Neural progenitor cell (in vitro differentiated cells): ENCODE measurements around the gene GFPT2. TPM values are rescaled to one million over a fixed set of nuclear protein-coding genes. Genes with fewer than 3 reads are reported as not detected.

Source experiments
- DNase-seq: peaks from one replicate; pipeline ENCODE4 v3.0.0-alpha.2; 2016; ENCODE audit warnings: low spot score
- H2AFZ ChIP-seq: fragments of 200-600 bp; sonication (generic); replicated peaks from 2 replicates; pipeline ENCODE4 v1.6.1; 2016; ENCODE audit warnings: antibody characterized with exemption
- H3F3A ChIP-seq: fragments of 200-600 bp; sonication (generic); 2 replicates; pipeline ENCODE4 v1.6.1; 2016; ENCODE audit warnings: antibody characterized with exemption, low read depth
- H3K27ac ChIP-seq: fragments of 200-600 bp; sonication (generic); 2 replicates; pipeline ENCODE4 v1.5.1; 2016; ENCODE audit warnings: mild to moderate bottlenecking
- H3K27me3 ChIP-seq: fragments of 200-600 bp; sonication (generic); 2 replicates; pipeline ENCODE4 v1.6.1; 2016; ENCODE audit warnings: mild to moderate bottlenecking, moderate library complexity
- H3K36me3 ChIP-seq: fragments of 200-600 bp; sonication (generic); 2 replicates; pipeline ENCODE4 v1.5.1; 2016
- H3K4me1 ChIP-seq: fragments of 200-600 bp; sonication (generic); 2 replicates; pipeline ENCODE4 v1.6.1; 2016; ENCODE audit warnings: mixed run types
- H3K4me2 ChIP-seq: fragments of 200-600 bp; sonication (generic); 2 replicates; pipeline ENCODE4 v1.6.1; 2016
- H3K4me3 ChIP-seq: fragments of 200-600 bp; sonication (generic); 2 replicates; pipeline ENCODE4 v1.5.1; 2016
- H3K79me2 ChIP-seq: fragments of 200-600 bp; sonication (generic); 2 replicates; pipeline ENCODE4 v1.6.1; 2016; ENCODE audit warnings: low read depth
- H3K9ac ChIP-seq: fragments of 200-600 bp; sonication (generic); 2 replicates; pipeline ENCODE4 v1.6.1; 2016
- H3K9me3 ChIP-seq: fragments of 200-600 bp; sonication (generic); 2 replicates; pipeline ENCODE4 v1.5.1; 2016; ENCODE audit warnings: low read depth
- H4K20me1 ChIP-seq: fragments of 200-600 bp; sonication (generic); 2 replicates; pipeline ENCODE4 v1.6.1; 2016; ENCODE audit warnings: low read depth
- H3K27ac Mint-ChIP-seq: 3 replicates; pipeline ENCODE4 v1.8.0; 2021; ENCODE audit warnings: mixed read lengths
- H3K27me3 Mint-ChIP-seq: 2 replicates; pipeline ENCODE4 v1.8.0; 2022; ENCODE audit warnings: low read depth, mild to moderate bottlenecking, inconsistent platforms, moderate library complexity, mixed read lengths; ENCODE audit not compliant: insufficient read depth
- H3K36me3 Mint-ChIP-seq: 3 replicates; pipeline ENCODE4 v1.8.0; 2021; ENCODE audit warnings: mixed read lengths
- H3K4me1 Mint-ChIP-seq: 3 replicates; pipeline ENCODE4 v1.8.0; 2021; ENCODE audit warnings: mixed read lengths
- H3K4me3 Mint-ChIP-seq: 3 replicates; pipeline ENCODE4 v1.8.0; 2021; ENCODE audit warnings: mild to moderate bottlenecking, moderate library complexity, mixed read lengths
- H3K9me3 Mint-ChIP-seq: 3 replicates; pipeline ENCODE4 v1.8.0; 2020; ENCODE audit warnings: mixed read lengths
- CTCF ChIP-seq: fragments of 200-600 bp; sonication (generic); IDR thresholded peaks from 2 replicates; pipeline ENCODE4 v1.5.1; 2017; ENCODE audit warnings: antibody characterized with exemption, mild to moderate bottlenecking
- EZH2 ChIP-seq: fragments of 200-600 bp; sonication (generic); IDR thresholded peaks from 2 replicates; pipeline ENCODE4 v1.6.1; 2017; ENCODE audit warnings: antibody characterized with exemption, mild to moderate bottlenecking, moderate library complexity
- EZH2phosphoT487 ChIP-seq: fragments of 200-600 bp; sonication (generic); IDR thresholded peaks from 2 replicates; pipeline ENCODE4 v1.6.1; 2017; ENCODE audit warnings: antibody characterized with exemption
- total RNA-seq: library from RNA; depleted of rRNA; stranded (reverse); fragments of >200 nt; gene quantifications from 2 replicates; pipeline ENCODE4 v1.2.3, GENCODE V29; 2015; ENCODE audit warnings: low replicate concordance

GFPT2 gene
- total RNA-seq, 1 donor from 2014 or later: 18.9 TPM

DNA sequence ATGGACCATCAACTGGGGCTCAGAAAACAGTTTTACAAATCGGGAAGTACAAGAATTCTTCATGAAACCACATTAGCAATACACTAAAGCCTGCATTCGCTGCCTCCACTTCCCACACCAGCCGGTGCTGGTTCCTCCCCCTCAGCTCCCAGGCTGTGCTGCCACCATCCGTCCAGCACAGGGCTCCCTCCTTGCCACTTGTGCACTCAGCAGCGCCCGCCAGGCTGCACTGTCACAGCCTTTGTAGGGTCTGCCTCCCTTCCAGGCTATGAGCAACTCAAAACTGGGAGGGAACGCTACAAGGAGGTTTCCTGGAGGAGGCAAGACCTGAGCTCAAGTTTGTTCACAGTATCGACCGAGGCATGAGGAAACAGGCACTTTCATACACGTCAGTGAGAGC is 69.0 kb downstream of the GFPT2 start:
- Histone ChIP-seq H3K4me2 (no peak overlapping the region), H3K27me3 (no peaks in the 10 kb centered on the region), H3F3A (no peaks in the 10 kb centered on the region), H3K4me1 (no peaks in the 10 kb centered on the region), H3K4me3 (no peak overlapping the region), H3K9ac (no peak overlapping the region), H3K36me3 (no peaks in the 10 kb centered on the region), H3K79me2 (peaks cover 35% of the 10 kb centered on the region), H4K20me1 (peaks cover 9% of the 10 kb centered on the region), H3K27ac (no peak overlapping the region), H2AFZ (no peak overlapping the region), H3K9me3 (no peaks in the 10 kb centered on the region)
- Mint-ChIP-seq H3K9me3 (peaks cover 58% of the 10 kb centered on the region), H3K4me1 (no peaks in the 10 kb centered on the region), H3K4me3 (no peak overlapping the region), H3K27me3 (peaks cover 8% of the 10 kb centered on the region), H3K27ac (no peak overlapping the region), H3K36me3 (peaks cover 81% of the 10 kb centered on the region)
- TF ChIP-seq EZH2phosphoT487: no peak
- TF ChIP-seq CTCF: no peak
- no peak for TF ChIP-seq EZH2
- peak; percentile 42 for DNase-seq

DNA sequence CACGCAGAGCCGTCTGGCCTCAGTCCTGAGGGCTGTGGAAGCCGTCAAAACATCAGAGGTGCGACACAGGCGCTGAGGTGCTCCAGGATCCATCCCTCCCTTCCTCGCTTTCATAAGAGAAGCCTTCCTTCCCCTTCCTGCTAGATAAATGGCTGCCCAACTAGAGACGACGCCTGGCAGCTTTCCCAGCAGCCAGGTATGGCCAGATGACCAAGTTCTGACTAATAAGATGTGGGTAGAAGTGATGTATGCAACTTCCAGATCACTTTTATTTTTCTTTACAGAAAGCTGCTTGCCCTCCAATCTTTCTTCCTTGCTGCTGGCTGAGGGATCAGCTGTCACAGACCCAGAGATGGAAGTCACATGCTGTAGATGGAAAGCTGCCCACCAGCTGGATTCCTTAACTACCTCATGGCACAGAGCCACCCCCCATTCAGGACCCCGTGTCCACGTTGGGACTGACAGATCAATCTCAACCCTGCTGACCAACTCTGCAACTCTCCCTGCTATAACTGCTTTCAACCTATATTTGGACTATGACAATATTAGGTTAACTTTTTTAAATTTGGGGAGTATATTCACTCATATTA is 70.0 kb downstream of the GFPT2 start:
- no peaks in the 10 kb centered on the region for H3K9me3 ChIP-seq
- no peaks in the 10 kb centered on the region for H3K4me1 ChIP-seq
- no peak overlapping the region for H3K27ac Mint-ChIP-seq
- H3K4me3 ChIP-seq: no peak overlapping the region
- H3K9me3 Mint-ChIP-seq: peaks cover 62% of the 10 kb centered on the region
- no peak overlapping the region for H3K9ac ChIP-seq
- H3K4me1 Mint-ChIP-seq: no peaks in the 10 kb centered on the region
- H3K36me3 Mint-ChIP-seq: peaks cover 83% of the 10 kb centered on the region
- H3K27me3 ChIP-seq: no peaks in the 10 kb centered on the region
- H3K27me3 Mint-ChIP-seq: peaks cover 11% of the 10 kb centered on the region
- no peak overlapping the region for H3K4me2 ChIP-seq
- TF ChIP-seq EZH2: no peak
- no peak for TF ChIP-seq CTCF
- no peak for TF ChIP-seq EZH2phosphoT487
- H3K79me2 ChIP-seq: peaks cover 25% of the 10 kb centered on the region
- H2AFZ ChIP-seq: no peak overlapping the region
- no peak overlapping the region for H3K4me3 Mint-ChIP-seq
- no peaks in the 10 kb centered on the region for H3F3A ChIP-seq
- no peak for DNase-seq
- H3K36me3 ChIP-seq: no peaks in the 10 kb centered on the region
- no peaks in the 10 kb centered on the region for H4K20me1 ChIP-seq
- H3K27ac ChIP-seq: no peak overlapping the region

DNA sequence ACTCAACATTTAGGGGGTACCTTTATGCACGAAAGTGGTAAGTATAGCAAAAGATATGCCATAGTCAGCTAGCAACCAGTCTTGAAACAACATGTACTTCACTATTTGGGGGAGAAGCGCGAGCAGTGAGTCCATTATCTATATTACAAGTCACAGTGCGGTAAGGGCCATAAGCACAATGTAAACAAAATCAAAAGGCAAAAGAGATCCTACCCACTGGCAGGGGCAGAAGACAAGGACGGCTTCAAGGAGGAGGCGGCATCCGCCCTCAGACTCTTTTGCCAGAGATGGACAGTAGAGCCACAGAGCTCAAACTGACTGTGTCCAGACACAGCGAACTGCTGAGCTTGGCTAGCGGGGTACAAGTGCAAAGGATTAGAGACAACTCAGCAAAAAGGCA is 70.9 kb downstream of the GFPT2 start:
- H3K27ac ChIP-seq: no peak overlapping the region
- Mint-ChIP-seq H3K27me3 (peaks cover 11% of the 10 kb centered on the region), H3K36me3 (peaks cover 84% of the 10 kb centered on the region), H3K4me3 (no peak overlapping the region), H3K9me3 (peaks cover 64% of the 10 kb centered on the region), H3K27ac (no peak overlapping the region), H3K4me1 (no peaks in the 10 kb centered on the region)
- H4K20me1 ChIP-seq: no peaks in the 10 kb centered on the region
- no peaks in the 10 kb centered on the region for H3K9me3 ChIP-seq
- H3K36me3 ChIP-seq: peaks cover 2% of the 10 kb centered on the region
- TF ChIP-seq CTCF (no peak), EZH2 (no peak)
- no peak overlapping the region for H3K9ac ChIP-seq
- no peaks in the 10 kb centered on the region for H3K4me1 ChIP-seq
- H3K4me2 ChIP-seq: no peak overlapping the region
- H3F3A ChIP-seq: no peaks in the 10 kb centered on the region
- DNase-seq: no peak
- no peak overlapping the region for H2AFZ ChIP-seq
- H3K79me2 ChIP-seq: peaks cover 20% of the 10 kb centered on the region
- no peaks in the 10 kb centered on the region for H3K27me3 ChIP-seq
- no peak overlapping the region for H3K4me3 ChIP-seq
